HCT116 (cell line): ENCODE measurements around the gene BCAR3. TPM values are rescaled to one million over a fixed set of nuclear protein-coding genes. Genes with fewer than 3 reads are reported as not detected.

Source experiments
- ATAC-seq: fragments of 200-7000 bp; cut with Tn5 transposase; 2 replicates; pipeline ENCODE4 v1.9.1; 2020; ENCODE audit warnings: mild to moderate bottlenecking, moderate library complexity
- BruUV-seq: library from RNA; stranded (reverse); fragments of 400-500 nt; replicated peaks from 2 replicates; lab custom pipeline; 2021; lab: Mats Ljungman, UMichigan
- CTCF ChIA-PET: fragments of 300-600 bp; sonication (Branson Sonifier 250); formaldehyde crosslinking; loops from one replicate; lab custom pipeline; 2021; ENCODE audit warnings: antibody characterized with exemption; lab: Charles Lee
- POLR2A ChIA-PET: fragments of 300-600, 350-600 bp; sonication (Branson Sonifier 250); formaldehyde crosslinking; loops from one replicate; lab custom pipeline; 2021; ENCODE audit warnings: antibody characterized with exemption; lab: Charles Lee
- RAD21 ChIA-PET, 2 experiments: fragments of 300-600 bp; sonication (Branson Sonifier 250); formaldehyde crosslinking; loops; one replicate each; lab custom pipeline; 2023; ENCODE audit warnings: low total read pairs in 2 of 2; ENCODE audit not compliant: uncharacterized antibody in 2 of 2, unreplicated experiment in 2 of 2, low non-redundant PET in 1 of 2; lab: Charles Lee
- DNase-seq: peaks from one replicate; pipeline ENCODE4 v3.0.0-alpha.2; 2010; ENCODE audit warnings: low read depth, low spot score
- H2AFZ ChIP-seq: fragments of 200-600 bp; shearing (Covaris generic), sonication (generic); 2 replicates; pipeline ENCODE4 v1.6.1; 2017; ENCODE audit warnings: low read depth, mixed run types, mixed read lengths, antibody characterized with exemption, low read length; ENCODE audit not compliant: poor library complexity, severe bottlenecking
- H3K27ac ChIP-seq: 2 replicates; pipeline ENCODE4 v1.5.1; 2012; ENCODE audit warnings: low read depth, low read length
- H3K27me3 ChIP-seq: fragments of 200-600 bp; sonication (generic); 2 replicates; pipeline ENCODE4 v1.6.1; 2016; ENCODE audit warnings: mixed run types, low read length, mixed read lengths; ENCODE audit not compliant: insufficient read depth
- H3K36me3 ChIP-seq, 2 experiments: fragments of 200-500 bp in 1 of 2; fragments of 200-600 bp in 1 of 2; sonication (Bioruptor generic) in 1 of 2; sonication (generic) in 1 of 2; 2 replicates each; pipeline versions ENCODE4 v1.5.1 to v1.6.1; 2014 to 2016; ENCODE audit warnings: low read length in 2 of 2, inconsistent platforms in 1 of 2, mixed read lengths in 1 of 2, mixed run types in 1 of 2; ENCODE audit not compliant: insufficient read depth in 2 of 2, control insufficient read depth in 1 of 2
- H3K4me1 ChIP-seq, 2 experiments: fragments of 200-600 bp in 1 of 2; sonication (generic) in 1 of 2; 2 replicates each; pipeline versions ENCODE4 v1.5.1 to v1.6.1; 2012 to 2017; ENCODE audit warnings: low read length in 2 of 2, inconsistent platforms in 1 of 2, mild to moderate bottlenecking in 1 of 2, mixed read lengths in 1 of 2, mixed run types in 1 of 2, moderate library complexity in 1 of 2; ENCODE audit not compliant: insufficient read depth in 2 of 2, control insufficient read depth in 1 of 2
- H3K4me2 ChIP-seq: fragments of 200-600 bp; sonication (generic); 2 replicates; pipeline ENCODE4 v1.6.1; 2017; ENCODE audit warnings: mixed run types, low read length, mixed read lengths
- H3K4me3 ChIP-seq, 2 experiments: fragments of 200-600 bp in 1 of 2; sonication (generic) in 1 of 2; replicated peaks in 1 of 2; 2 replicates each; pipeline ENCODE4 v1.5.1; 2011 to 2016; ENCODE audit warnings: low read length in 2 of 2, control low read depth in 1 of 2, low read depth in 1 of 2, mild to moderate bottlenecking in 1 of 2, mixed read lengths in 1 of 2, mixed run types in 1 of 2
- H3K79me2 ChIP-seq: fragments of 200-600 bp; sonication (generic); 2 replicates; pipeline ENCODE4 v1.6.1; 2017; ENCODE audit warnings: mild to moderate bottlenecking, mixed run types, low read length, moderate library complexity, mixed read lengths; ENCODE audit not compliant: insufficient read depth
- H3K9ac ChIP-seq: fragments of 200-600 bp; sonication (generic); 2 replicates; pipeline ENCODE4 v1.6.1; 2016; ENCODE audit warnings: low read length, mixed read lengths
- H3K9me2 ChIP-seq: fragments of 200-600 bp; sonication (generic), shearing (Covaris generic); 2 replicates; pipeline ENCODE4 v1.6.1; 2017; ENCODE audit warnings: mixed run types, mild to moderate bottlenecking, moderate library complexity; ENCODE audit not compliant: insufficient read depth
- H3K9me3 ChIP-seq, 2 experiments: fragments of 200-500 bp in 1 of 2; fragments of 200-600 bp in 1 of 2; sonication (Bioruptor generic) in 1 of 2; sonication (generic) in 1 of 2; 2 replicates each; pipeline ENCODE4 v1.6.1; 2014 to 2017; ENCODE audit warnings: low read length in 2 of 2, mixed read lengths in 2 of 2, inconsistent platforms in 1 of 2, low read depth in 1 of 2, mild to moderate bottlenecking in 1 of 2, mixed run types in 1 of 2, moderate library complexity in 1 of 2; ENCODE audit not compliant: control insufficient read depth in 1 of 2, insufficient read depth in 1 of 2
- H4K20me1 ChIP-seq: fragments of 200-600 bp; sonication (generic), shearing (Covaris generic); 2 replicates; pipeline ENCODE4 v1.6.1; 2017; ENCODE audit warnings: mixed run types, mild to moderate bottlenecking, moderate library complexity; ENCODE audit not compliant: insufficient read depth
- EZH2 ChIP-seq: fragments of 200-600 bp; sonication (generic); IDR thresholded peaks from 2 replicates; pipeline ENCODE4 v1.6.1; 2017; ENCODE audit warnings: antibody characterized with exemption, mixed run types
- FOSL1 ChIP-seq: IDR thresholded peaks from 2 replicates; pipeline ENCODE4 v1.6.1; 2012; ENCODE audit warnings: low read depth
- JUND ChIP-seq: IDR thresholded peaks from 2 replicates; pipeline ENCODE4 v1.6.1; 2012
- POLR2AphosphoS5 ChIP-seq: IDR thresholded peaks from 2 replicates; pipeline ENCODE4 v1.6.1; 2011; ENCODE audit warnings: mild to moderate bottlenecking, low read depth, low read length, moderate library complexity
- RAD21 ChIP-seq: IDR thresholded peaks from 2 replicates; pipeline ENCODE4 v1.6.1; 2012; ENCODE audit warnings: low read depth, mild to moderate bottlenecking
- SIN3A ChIP-seq: IDR thresholded peaks from 2 replicates; pipeline ENCODE4 v1.6.1; 2012; ENCODE audit warnings: low read depth
- SP1 ChIP-seq: IDR thresholded peaks from 2 replicates; pipeline ENCODE4 v1.6.1; 2012; ENCODE audit warnings: low read depth
- SRF ChIP-seq: IDR thresholded peaks from 2 replicates; pipeline ENCODE4 v1.6.1; 2012; ENCODE audit warnings: low read depth
- TCF7L2 ChIP-seq: IDR thresholded peaks from 2 replicates; pipeline ENCODE4 v1.7.0; 2011; ENCODE audit warnings: borderline replicate concordance, inconsistent platforms; ENCODE audit not compliant: insufficient read depth, insufficient read length; ENCODE audit errors: extremely low read depth
- ZNF274 ChIP-seq: fragments of 200-500 bp; sonication (Bioruptor generic); IDR thresholded peaks from 2 replicates; pipeline ENCODE4 v1.6.1; 2014; ENCODE audit warnings: mild to moderate bottlenecking, low read depth, low read length, inconsistent platforms
- intact Hi-C: fragments of 100-400 bp; cut with micrococcal nuclease; formaldehyde crosslinking; loops from 2 replicates; pipeline ENCODE4 v1.10.0; 2022
- total RNA-seq: library from RNA; stranded (reverse); gene quantifications from one replicate; pipeline ENCODE4 v1.2.1, GENCODE V29; 2021; ENCODE audit not compliant: unreplicated experiment
- TF ChIP-seq, protein P1 (sequence below): IDR thresholded peaks from 2 replicates; pipeline ENCODE4 v1.6.1; 2012

The BCAR3 gene
- total RNA-seq, 1 experiment from 2014 or later = 24.5 TPM

- peaks cover 98% of the 10 kb centered on the region for H3K79me2 ChIP-seq
- no peak for DNase-seq
- POLR2A ChIA-PET = interaction anchor here (1.1 to 1.5 kb wide), 2 partner anchors 171 to 228 kb away, joined by 3 to 4 read pairs; no protein-coding TSS in a partner anchor
Measured at GRCh38 chr1:93617670-93618499, 63.8 kb downstream of the BCAR3 start.

DNA sequence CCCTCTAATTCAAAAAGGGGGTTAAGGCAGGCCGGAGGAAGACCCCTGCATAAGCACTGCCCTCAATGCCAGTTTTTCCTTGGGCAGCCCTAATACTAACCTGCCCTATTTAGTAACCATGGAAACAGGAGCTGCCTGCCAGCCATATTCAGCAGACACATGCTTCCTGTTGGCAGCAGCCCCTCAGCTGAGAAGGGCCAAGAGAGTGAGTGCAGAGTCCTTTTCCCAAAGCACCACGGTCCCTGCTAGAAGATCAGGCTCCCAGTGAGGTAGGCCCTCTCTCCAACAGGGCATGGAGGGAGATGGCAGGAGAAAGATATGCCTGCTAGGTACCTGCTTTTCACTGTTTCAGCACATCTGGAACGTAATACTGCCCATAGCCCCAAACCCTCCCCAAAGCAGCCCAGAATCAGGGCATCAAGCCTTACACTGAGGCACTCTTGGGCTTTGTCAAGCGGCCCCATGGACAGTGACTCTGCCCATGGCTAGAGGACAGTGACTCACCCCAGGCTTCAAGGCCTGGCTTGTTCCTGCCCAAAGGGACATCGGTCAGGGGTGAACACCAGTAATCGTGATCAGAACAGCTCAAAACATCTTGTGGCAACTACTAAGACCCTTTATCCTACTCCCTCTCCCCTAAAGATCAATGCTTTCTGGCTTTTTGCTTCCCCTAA, 64.5 kb downstream of the BCAR3 start:
- POLR2A ChIA-PET = interaction anchor here (1.1 to 1.5 kb wide), 2 partner anchors 170 to 229 kb away, joined by 3 to 4 read pairs; no protein-coding TSS in a partner anchor
- DNase-seq = no peak
- Histone ChIP-seq H3K4me3 (peak overlapping the region in 1 of 2 experiments; percentile 3; a peak in 1 of 4 replicates), H3K36me3 (no peaks in the 10 kb centered on the region; a peak in 1 of 4 replicates), H3K27ac (peak overlapping the region; percentile 17; the same call in 1 of the 2 replicates), H3K9me3 (no peaks in the 10 kb centered on the region), H3K79me2 (peaks cover 98% of the 10 kb centered on the region), H3K4me2 (peak overlapping the region; percentile 62), H3K4me1 (peaks cover 56 to 79% of the 10 kb centered on the region in 2 experiments), H2AFZ (no peak overlapping the region), H3K9me2 (no peaks in the 10 kb centered on the region), H3K27me3 (no peaks in the 10 kb centered on the region), H3K9ac (peak overlapping the region; percentile 36), H4K20me1 (peaks cover 5% of the 10 kb centered on the region; the same call in 1 of the 2 replicates)
- BruUV-seq = no TSS peak
- RAD21 ChIA-PET = no interaction called here
- no peak for TF ChIP-seq RAD21
- no peak for TF ChIP-seq TCF7L2
- TF ChIP-seq, protein P1, sequence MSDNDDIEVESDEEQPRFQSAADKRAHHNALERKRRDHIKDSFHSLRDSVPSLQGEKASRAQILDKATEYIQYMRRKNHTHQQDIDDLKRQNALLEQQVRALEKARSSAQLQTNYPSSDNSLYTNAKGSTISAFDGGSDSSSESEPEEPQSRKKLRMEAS = no peak
- 0 out of 2 replicates have a peak, but pooled peaks have one; percentile 12 for TF ChIP-seq FOSL1
- no peak for TF ChIP-seq SP1
- CTCF ChIA-PET = interaction anchor here (1.2 to 2.4 kb wide), 3 partner anchors 196 to 313 kb away, joined by 3 to 7 read pairs (median 6); no protein-coding TSS in a partner anchor
- intact Hi-C loops = loop anchor here (2.0 kb wide), 1 partner anchor 178 kb away; no protein-coding TSS in a partner anchor
- peak; percentile 34 for ATAC-seq

More at GRCh38 chr1:93617670-93618499, 63.8 kb downstream of the BCAR3 start:
- RAD21 ChIA-PET = no interaction called here
- Histone ChIP-seq H2AFZ (no peak overlapping the region), H3K36me3 (no peaks in the 10 kb centered on the region; a peak in 1 of 4 replicates), H3K27me3 (no peaks in the 10 kb centered on the region), H3K4me1 (peaks cover 64 to 86% of the 10 kb centered on the region in 2 experiments), H3K9me2 (no peaks in the 10 kb centered on the region), H3K27ac (peak overlapping the region; percentile 17; the same call in 1 of the 2 replicates), H3K4me2 (peak overlapping the region; percentile 62), H3K4me3 (no peak overlapping the region), H3K9ac (peak overlapping the region; percentile 36), H4K20me1 (peaks cover 5% of the 10 kb centered on the region; the same call in 1 of the 2 replicates), H3K9me3 (no peaks in the 10 kb centered on the region)
- ATAC-seq = no peak
- CTCF ChIA-PET = interaction anchor here (0.9 to 2.4 kb wide), 4 partner anchors 11 to 313 kb away, joined by 3 to 7 read pairs (median 4); no protein-coding TSS in a partner anchor
- intact Hi-C loops = loop anchor here (2.0 kb wide), 1 partner anchor 179 kb away; no protein-coding TSS in a partner anchor
- no TSS peak for BruUV-seq
- TF ChIP-seq JUND (no peak), SRF (no peak), ZNF274 (no peak), SIN3A (no peak), POLR2AphosphoS5 (no peak), EZH2 (no peak), RAD21 (no peak)
- TF ChIP-seq, protein P1 = peak; percentile 42; the same call in 1 of the 2 replicates
